Right atrium auricular region (tissue), 2 donors: ENCODE data around the gene CWF19L1. TPM values are rescaled to one million over a fixed set of nuclear protein-coding genes. Genes with fewer than 3 reads are reported as not detected.

Experiments
- DNase-seq: peaks from one replicate; pipeline ENCODE4 v3.0.0-alpha.2; 2019; ENCODE audit warnings: low spot score
- H3K27ac ChIP-seq, 2 donors: fragments of 200-600 bp; sonication (generic); 1 replicate in 1 of 2; 2 replicates in 1 of 2; pipeline ENCODE4 v1.5.1; 2016 to 2019
- H3K27me3 ChIP-seq, 2 donors: fragments of 200-600 bp; sonication (generic); one replicate each; pipeline versions ENCODE4 v1.5.1 to v1.6.0; 2017 to 2019
- H3K36me3 ChIP-seq: fragments of 200-600 bp; sonication (generic); one replicate; pipeline ENCODE4 v1.5.1; 2016
- H3K4me1 ChIP-seq, 2 donors: fragments of 200-600 bp; sonication (generic); one replicate each; pipeline versions ENCODE4 v1.5.1 to v1.6.0; 2017 to 2019
- H3K4me3 ChIP-seq, 2 donors: fragments of 200-600 bp; sonication (generic); 1 replicate in 1 of 2; 2 replicates in 1 of 2; pipeline ENCODE4 v1.5.1; 2017 to 2019; ENCODE audit warnings: mild to moderate bottlenecking in 1 of 2, moderate library complexity in 1 of 2
- H3K9me3 ChIP-seq, 2 donors: fragments of 200-600 bp; sonication (generic); one replicate each; pipeline ENCODE4 v1.5.1; 2019
- total RNA-seq, 2 donors: library from RNA; depleted of rRNA; stranded (reverse); fragments of >200 nt; gene quantifications; one replicate each; pipeline ENCODE4 v1.1.0, GENCODE V29; 2016
- TF ChIP-seq, protein P1 (sequence below), 2 donors: fragments of 200-600 bp; sonication (generic); IDR thresholded peaks; one replicate each; pipeline ENCODE4 v1.5.1; 2019; ENCODE audit warnings: antibody characterized with exemption in 2 of 2

The CWF19L1 gene
- total RNA-seq: 10 to 100 TPM in 1 of 2 donors, 1 to 10 TPM in 1; 8.1 to 10.5 TPM

DNA sequence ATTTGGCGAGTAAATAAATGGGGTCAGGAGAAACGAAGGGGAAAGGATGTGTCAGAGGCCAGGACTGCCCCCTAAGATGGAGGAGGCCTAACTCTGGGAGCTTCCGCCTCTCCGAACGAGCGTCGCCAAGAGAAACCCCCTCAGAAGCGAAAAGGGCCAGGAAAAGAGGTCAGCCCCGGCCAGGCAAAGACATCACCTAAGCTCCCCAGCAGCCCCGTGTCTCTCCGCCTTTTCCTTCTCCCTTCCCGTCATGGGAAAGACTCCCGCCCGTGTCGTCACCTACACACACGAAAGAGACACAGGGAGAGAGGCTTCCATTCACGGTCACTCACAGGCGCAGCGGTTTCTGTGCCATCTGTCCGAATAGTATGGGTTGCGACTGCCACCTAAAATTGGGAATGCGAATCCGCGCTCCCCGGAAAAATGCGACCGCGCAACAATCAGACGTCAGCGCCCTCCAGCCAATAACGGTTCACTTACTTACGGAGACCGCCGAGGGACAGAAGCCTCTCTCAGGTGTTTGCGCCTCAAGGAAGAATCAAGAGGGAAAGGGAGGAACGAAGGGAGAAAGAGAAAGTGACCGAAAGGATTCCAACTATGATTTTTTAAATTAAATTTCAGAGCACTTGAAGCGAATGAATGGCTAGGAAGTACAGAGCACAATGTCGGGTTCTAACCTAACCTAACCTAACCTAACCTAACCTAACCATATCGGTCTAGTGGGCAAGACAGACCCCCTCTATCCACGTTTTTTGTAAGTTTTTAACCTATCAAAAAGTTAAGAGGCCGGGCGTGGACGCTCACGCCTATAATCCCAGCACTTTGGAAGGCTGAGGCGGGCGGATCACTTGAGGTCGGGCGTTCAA, at the start of gene CWF19L1:
Gene CWF19L1, minus strand, starts transcription at position 400 of the 866 bp plus-strand sequence. Its CDS starts 45 bp downstream, at position 355.
- Histone ChIP-seq H3K4me1 (peaks cover 0 to 22% of the 10 kb centered on the region in 2 donors), H3K27ac (peak within 1 kb of the TSS; percentile 74 to 81), H3K9me3 (no peaks in the 10 kb centered on the region), H3K27me3 (no peaks in the 10 kb centered on the region), H3K36me3 (no peaks in the 10 kb centered on the region), H3K4me3 (peak within 1 kb of the TSS; percentile 76 to 99)
- peak; percentile 88 for DNase-seq
- TF ChIP-seq, protein P1, sequence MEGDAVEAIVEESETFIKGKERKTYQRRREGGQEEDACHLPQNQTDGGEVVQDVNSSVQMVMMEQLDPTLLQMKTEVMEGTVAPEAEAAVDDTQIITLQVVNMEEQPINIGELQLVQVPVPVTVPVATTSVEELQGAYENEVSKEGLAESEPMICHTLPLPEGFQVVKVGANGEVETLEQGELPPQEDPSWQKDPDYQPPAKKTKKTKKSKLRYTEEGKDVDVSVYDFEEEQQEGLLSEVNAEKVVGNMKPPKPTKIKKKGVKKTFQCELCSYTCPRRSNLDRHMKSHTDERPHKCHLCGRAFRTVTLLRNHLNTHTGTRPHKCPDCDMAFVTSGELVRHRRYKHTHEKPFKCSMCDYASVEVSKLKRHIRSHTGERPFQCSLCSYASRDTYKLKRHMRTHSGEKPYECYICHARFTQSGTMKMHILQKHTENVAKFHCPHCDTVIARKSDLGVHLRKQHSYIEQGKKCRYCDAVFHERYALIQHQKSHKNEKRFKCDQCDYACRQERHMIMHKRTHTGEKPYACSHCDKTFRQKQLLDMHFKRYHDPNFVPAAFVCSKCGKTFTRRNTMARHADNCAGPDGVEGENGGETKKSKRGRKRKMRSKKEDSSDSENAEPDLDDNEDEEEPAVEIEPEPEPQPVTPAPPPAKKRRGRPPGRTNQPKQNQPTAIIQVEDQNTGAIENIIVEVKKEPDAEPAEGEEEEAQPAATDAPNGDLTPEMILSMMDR (IDR thresholded peaks at IDR 0.05): no peak

GRCh38 chr10:100315615-100316014, 48.2 kb upstream of the CWF19L1 start:
- Histone ChIP-seq H3K27ac (no peak overlapping the region), H3K4me3 (no peak overlapping the region), H3K4me1 (no peaks in the 10 kb centered on the region), H3K27me3 (no peaks in the 10 kb centered on the region), H3K36me3 (no peaks in the 10 kb centered on the region), H3K9me3 (no peaks in the 10 kb centered on the region)
- DNase-seq: no peak
- TF ChIP-seq, protein P1 (IDR thresholded peaks at IDR 0.05): no peak

DNA sequence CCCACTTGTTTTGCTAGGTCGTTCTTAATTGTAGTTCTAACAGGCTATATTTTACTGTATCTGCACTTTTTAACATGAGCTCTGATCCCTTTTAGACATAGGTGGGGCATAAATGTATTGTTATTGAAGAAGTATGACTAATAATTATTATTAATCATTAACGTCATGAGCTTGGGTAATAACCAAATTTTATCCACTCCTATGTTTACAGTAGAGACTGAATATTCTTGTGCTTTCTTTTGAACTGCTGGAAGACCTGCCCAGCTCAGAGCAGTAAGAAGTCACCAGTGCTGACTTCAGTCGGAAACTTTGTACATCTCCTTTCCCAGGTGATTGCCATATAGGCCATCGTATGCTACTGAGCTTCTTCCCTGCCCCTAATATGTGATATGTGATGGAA, 43.9 kb upstream of the CWF19L1 start:
- TF ChIP-seq, protein P1 (IDR thresholded peaks at IDR 0.05): no peak
- no peaks in the 10 kb centered on the region for H3K27me3 ChIP-seq

GRCh38 chr10:100307684-100308083, 40.2 kb upstream of the CWF19L1 start:
- Histone ChIP-seq H3K4me1 (no peaks in the 10 kb centered on the region), H3K27ac (no peak overlapping the region), H3K9me3 (no peaks in the 10 kb centered on the region), H3K36me3 (no peaks in the 10 kb centered on the region), H3K4me3 (no peak overlapping the region), H3K27me3 (no peaks in the 10 kb centered on the region)
- TF ChIP-seq, protein P1 (IDR thresholded peaks at IDR 0.05): no peak
- no peak for DNase-seq

More for the DNA sequence above, 43.9 kb upstream of the CWF19L1 start:
- Histone ChIP-seq H3K27ac (no peak overlapping the region), H3K4me1 (no peaks in the 10 kb centered on the region), H3K36me3 (no peaks in the 10 kb centered on the region), H3K4me3 (no peak overlapping the region), H3K9me3 (no peaks in the 10 kb centered on the region)
- no peak for DNase-seq

GRCh38 chr10:100306861-100307260, 39.4 kb upstream of the CWF19L1 start:
- Histone ChIP-seq H3K9me3 (no peaks in the 10 kb centered on the region), H3K27me3 (no peaks in the 10 kb centered on the region), H3K4me1 (no peaks in the 10 kb centered on the region), H3K27ac (no peak overlapping the region), H3K36me3 (no peaks in the 10 kb centered on the region), H3K4me3 (no peak overlapping the region)
- TF ChIP-seq, protein P1 (IDR thresholded peaks at IDR 0.05): no peak
- DNase-seq: no peak
